ENCODE measurements around the gene MTCH1.

GRCh38 chr6:36963451-36964290 is 22.3 kb downstream of the MTCH1 start:
- TF ChIP-seq POLR2AphosphoS5 (IDR thresholded peaks at IDR 0.05; ENCODE audit: low read depth, low read length) (no peak), POLR2A (IDR thresholded peaks at IDR 0.05; ENCODE audit: low read depth, low read length) (no peak), TAF1 (IDR thresholded peaks at IDR 0.05; ENCODE audit: low read depth, low read length) (no peak), SPI1 (IDR thresholded peaks at IDR 0.05; ENCODE audit: low read depth, low read length) (0 out of 2 replicates have a peak, but pooled peaks have one; percentile 7), POU2F2 (IDR thresholded peaks at IDR 0.05; ENCODE audit: low read depth, low read length) (no peak), PAX5 (IDR thresholded peaks at IDR 0.05; ENCODE audit: insufficient read depth, low read length, severe bottlenecking) (no peak)

All from GM12891 (cell line).